ENCODE data around the gene VEGFC. TPM values are rescaled to one million over a fixed set of nuclear protein-coding genes. Genes with fewer than 3 reads are reported as not detected.

Gene VEGFC
- total and polyA plus RNA-seq, 10 of the 15 experiments (the other 5 are each of a cell fraction or from before 2014, with no cell fraction given) = 0.03 to 0.04 TPM; not detected in 8

- FAIRE-seq (no peak), ATAC-seq (no peak), DNase-seq (ENCODE audit: low read depth, low spot score) (no peak)
- POLR2A ChIA-PET = no interaction called here
- intact Hi-C loops (cut with micrococcal nuclease; ENCODE audit: unreplicated experiment) = no loop called here
- no peaks in the 10 kb centered on the region for H3K9me3 ChIP-seq (replicated peaks; ENCODE audit: control insufficient read depth, insufficient read depth, low read length)
- CTCF ChIA-PET = no interaction called here
- SMC1A ChIA-PET (ENCODE audit: uncharacterized antibody, unreplicated experiment) = interaction anchor here (1.4 kb wide), 1 partner anchor 266 kb away, joined by 3 read pairs; no protein-coding TSS in a partner anchor
- H2AFZ ChIP-seq (ENCODE audit: control insufficient read depth, low read depth, low read length) = no peak overlapping the region
- TF ChIP-seq CHD1 (IDR thresholded peaks at IDR 0.05; ENCODE audit: low read depth, low read length) (no peak), TARDBP (IDR thresholded peaks at IDR 0.05; ENCODE audit: borderline replicate concordance) (no peak), FOXM1 (IDR thresholded peaks at IDR 0.05; ENCODE audit: low read depth, low read length) (no peak), KLF5 (IDR thresholded peaks at IDR 0.05; ENCODE audit: partially characterized antibody) (no peak), ZBTB11 (CRISPR knock-in tag; IDR thresholded peaks at IDR 0.05) (no peak), TBL1XR1 (IDR thresholded peaks at IDR 0.05; ENCODE audit: low read depth, low read length) (no peak)
- TF ChIP-seq, protein P1, sequence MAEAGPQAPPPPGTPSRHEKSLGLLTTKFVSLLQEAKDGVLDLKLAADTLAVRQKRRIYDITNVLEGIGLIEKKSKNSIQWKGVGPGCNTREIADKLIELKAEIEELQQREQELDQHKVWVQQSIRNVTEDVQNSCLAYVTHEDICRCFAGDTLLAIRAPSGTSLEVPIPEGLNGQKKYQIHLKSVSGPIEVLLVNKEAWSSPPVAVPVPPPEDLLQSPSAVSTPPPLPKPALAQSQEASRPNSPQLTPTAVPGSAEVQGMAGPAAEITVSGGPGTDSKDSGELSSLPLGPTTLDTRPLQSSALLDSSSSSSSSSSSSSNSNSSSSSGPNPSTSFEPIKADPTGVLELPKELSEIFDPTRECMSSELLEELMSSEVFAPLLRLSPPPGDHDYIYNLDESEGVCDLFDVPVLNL (IDR thresholded peaks at IDR 0.05; ENCODE audit: low read depth, low read length) = no peak
- no peaks in the 10 kb centered on the region for H3K36me3 ChIP-seq (ENCODE audit: control insufficient read depth in 2 of 2, insufficient read depth in 2 of 2, low read length in 1 of 2)
- H3K27me3 ChIP-seq (replicated peaks in 1 of 2; ENCODE audit: control insufficient read depth in 2 of 2, insufficient read depth in 2 of 2, low read length in 1 of 2) = no peaks in the 10 kb centered on the region
- no peaks in the 10 kb centered on the region for H3K79me2 ChIP-seq (ENCODE audit: control insufficient read depth, insufficient read depth, low read length)
- no peak overlapping the region for H3K4me3 ChIP-seq
- no TSS peak for BruUV-seq (replicated peaks)
- no peaks in the 10 kb centered on the region for H4K20me1 ChIP-seq (ENCODE audit: control insufficient read depth, insufficient read depth)
- WGBS (ENCODE audit: insufficient coverage, insufficient replicate concordance, low lambda C conversion rate, missing lambda C conversion rate) = 36% methylated on average over 4 of the region's 4 CpGs
- H3K4me2 ChIP-seq (ENCODE audit: control insufficient read depth, insufficient read depth) = no peak overlapping the region
- H3K9ac ChIP-seq (ENCODE audit: control insufficient read depth, insufficient read depth, low read length) = no peak overlapping the region
- RAD21 ChIA-PET (ENCODE audit: unreplicated experiment) = no interaction called here
- H3K4me1 ChIP-seq (ENCODE audit: control insufficient read depth, insufficient read depth, low read length) = no peaks in the 10 kb centered on the region
- in situ Hi-C loops (cut with MboI) = no loop called here
- no peak overlapping the region for H3K27ac ChIP-seq (ENCODE audit: control insufficient read depth, insufficient read depth)
These were observed 11.0 kb downstream of the VEGFC start for GRCh38 chr4:176781739-176782100.
